ENCODE results near the gene ZIC2.
"Not testable (repeated sequence)": the region's sequence is repeated elsewhere in the genome, so short reads cannot be mapped to it uniquely, and the experiment has no call there.

The ZIC2 gene

DNA sequence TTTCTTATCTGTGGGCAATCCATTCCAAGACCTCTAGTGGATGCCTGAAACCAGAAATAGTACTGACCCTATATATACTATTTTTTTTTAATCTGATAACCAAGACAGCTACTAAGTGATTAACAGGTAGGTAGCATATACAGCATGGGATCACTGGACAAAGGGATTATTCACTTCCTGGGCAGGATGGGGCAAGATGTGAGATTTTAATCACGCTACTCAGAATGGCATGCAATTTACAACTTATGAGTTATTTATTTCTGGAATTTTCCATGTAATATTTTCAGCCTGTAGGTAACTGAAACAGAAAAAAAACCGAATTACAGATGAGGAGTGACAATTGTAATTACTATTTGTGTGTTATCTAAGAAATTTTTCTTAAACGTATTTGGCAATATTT lies 41.2 kb downstream of the ZIC2 start:
- no peak for DNase-seq

DNA sequence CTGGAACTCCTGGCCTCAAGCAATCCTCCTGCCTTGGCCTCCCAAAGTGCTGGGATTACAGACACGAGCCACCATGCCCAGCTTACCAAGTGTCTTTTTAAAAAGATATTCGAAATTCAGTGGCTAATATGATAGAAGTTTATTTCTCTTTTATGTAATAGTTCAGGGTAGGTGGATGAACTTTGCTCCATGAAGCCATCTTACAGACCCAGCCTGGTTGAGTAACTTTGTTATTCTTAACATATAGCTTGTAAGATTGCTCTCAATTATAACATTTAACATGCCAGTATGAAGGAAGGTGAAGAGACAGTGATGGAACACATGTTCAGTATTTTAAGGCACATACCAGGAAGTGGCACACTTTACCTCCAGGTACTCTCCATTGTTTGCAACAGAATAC lies 42.4 kb downstream of the ZIC2 start:
- DNase-seq, result no peak

DNA sequence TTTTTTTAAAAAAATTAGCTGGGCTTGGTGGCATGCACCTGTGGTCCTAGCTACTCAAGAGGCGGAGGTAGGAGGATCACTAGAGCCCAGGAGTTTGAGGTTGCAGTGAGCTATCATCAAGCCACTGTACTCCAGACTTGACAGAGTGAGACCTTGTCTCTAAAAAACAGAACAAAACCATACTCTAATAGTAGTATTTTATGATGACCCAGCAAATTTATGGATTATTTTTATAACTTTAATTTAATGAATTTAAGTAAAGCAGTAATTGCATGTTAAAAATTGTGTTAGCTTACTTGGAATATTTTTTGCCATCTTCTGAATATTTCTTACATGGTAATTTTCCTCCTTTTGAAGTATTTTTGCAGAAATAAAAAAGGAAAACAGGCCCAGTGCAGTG lies 48.3 kb downstream of the ZIC2 start:
- no peak for DNase-seq

DNA sequence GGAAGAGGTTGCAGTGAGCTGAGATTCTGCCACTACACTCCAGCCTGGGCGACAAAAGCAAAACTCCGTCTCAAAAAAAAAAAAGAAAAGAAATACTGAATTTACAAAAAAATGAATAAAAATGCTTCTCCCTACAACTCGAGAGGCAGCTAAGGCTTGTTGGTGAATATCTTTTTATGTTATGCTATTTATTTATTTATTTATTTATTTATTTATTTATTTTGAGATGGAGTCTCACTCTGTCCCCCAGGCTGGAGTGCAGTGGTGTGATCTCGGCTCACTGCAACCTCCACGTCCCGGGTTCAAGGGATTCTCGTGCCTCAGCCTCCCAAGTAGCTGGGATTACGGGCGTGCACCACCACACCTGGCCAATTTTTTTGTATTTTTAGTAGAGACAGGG lies 51.1 kb downstream of the ZIC2 start:
- not testable (repeated sequence) for DNase-seq

DNA sequence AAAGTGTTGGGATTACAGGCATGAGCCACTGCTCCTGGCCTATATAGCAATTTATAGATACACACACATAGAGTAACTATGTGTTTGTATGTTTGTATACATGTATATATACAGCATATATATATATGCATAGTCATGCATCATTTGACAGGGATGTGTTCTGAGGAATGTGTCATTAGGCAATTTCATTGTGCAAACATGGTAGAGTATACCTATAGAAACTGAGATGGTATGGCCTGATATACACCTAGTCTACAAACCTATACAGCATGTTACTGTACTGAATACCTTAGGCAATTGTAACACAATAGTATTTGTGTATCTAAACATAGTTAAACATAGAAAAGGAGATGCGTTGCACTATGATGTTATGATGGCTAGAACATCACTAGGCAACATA lies 54.4 kb downstream of the ZIC2 start:
- DNase-seq, result no peak

Data from T-helper 2 cell (primary cell).